Measurements from ENCODE around the gene IL20RB.

IL20RB gene

GRCh38 chr3:137052298-137052697 lies 94.5 kb downstream of the IL20RB start:
- in situ Hi-C loops (cut with HindIII; ENCODE audit: low sequenced_read_pairs), result no loop called here
- DNase-seq (ENCODE audit: low read depth), result no peak

More at GRCh38 chr3:137052298-137052697, 94.5 kb downstream of the IL20RB start:
- TF ChIP-seq, protein P1, sequence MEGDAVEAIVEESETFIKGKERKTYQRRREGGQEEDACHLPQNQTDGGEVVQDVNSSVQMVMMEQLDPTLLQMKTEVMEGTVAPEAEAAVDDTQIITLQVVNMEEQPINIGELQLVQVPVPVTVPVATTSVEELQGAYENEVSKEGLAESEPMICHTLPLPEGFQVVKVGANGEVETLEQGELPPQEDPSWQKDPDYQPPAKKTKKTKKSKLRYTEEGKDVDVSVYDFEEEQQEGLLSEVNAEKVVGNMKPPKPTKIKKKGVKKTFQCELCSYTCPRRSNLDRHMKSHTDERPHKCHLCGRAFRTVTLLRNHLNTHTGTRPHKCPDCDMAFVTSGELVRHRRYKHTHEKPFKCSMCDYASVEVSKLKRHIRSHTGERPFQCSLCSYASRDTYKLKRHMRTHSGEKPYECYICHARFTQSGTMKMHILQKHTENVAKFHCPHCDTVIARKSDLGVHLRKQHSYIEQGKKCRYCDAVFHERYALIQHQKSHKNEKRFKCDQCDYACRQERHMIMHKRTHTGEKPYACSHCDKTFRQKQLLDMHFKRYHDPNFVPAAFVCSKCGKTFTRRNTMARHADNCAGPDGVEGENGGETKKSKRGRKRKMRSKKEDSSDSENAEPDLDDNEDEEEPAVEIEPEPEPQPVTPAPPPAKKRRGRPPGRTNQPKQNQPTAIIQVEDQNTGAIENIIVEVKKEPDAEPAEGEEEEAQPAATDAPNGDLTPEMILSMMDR (IDR thresholded peaks at IDR 0.05; ENCODE audit: low read depth, low read length, missing control alignments), result no peak
- H3K4me3 ChIP-seq (ENCODE audit: low read depth, low read length), result no peak overlapping the region

All from astrocyte of the cerebellum (primary cell).